Trophoblast cell (in vitro differentiated cells and primary cell): ENCODE measurements around the gene PLB1.

Experiments
- DNase-seq, 2 donors: peaks; one replicate each; pipeline ENCODE4 v3.0.0-alpha.2; 2016
- H2AFZ ChIP-seq: 2 replicates; pipeline ENCODE4 v1.6.1; 2013; ENCODE audit warnings: low read length, moderate library complexity, mild to moderate bottlenecking; ENCODE audit not compliant: insufficient read depth, poor library complexity
- H2AK5ac ChIP-seq: 2 replicates; pipeline ENCODE4 v1.6.1; 2013; ENCODE audit warnings: mild to moderate bottlenecking, low read length
- H2BK120ac ChIP-seq: 2 replicates; pipeline ENCODE4 v1.6.1; 2013; ENCODE audit warnings: low read length, mild to moderate bottlenecking, moderate library complexity; ENCODE audit not compliant: insufficient read depth, poor library complexity
- H2BK12ac ChIP-seq: 2 replicates; pipeline ENCODE4 v1.6.1; 2013; ENCODE audit warnings: mild to moderate bottlenecking, low read length, moderate library complexity
- H2BK5ac ChIP-seq: 2 replicates; pipeline ENCODE4 v1.6.1; 2013; ENCODE audit warnings: low read length, low read depth, moderate library complexity, mild to moderate bottlenecking; ENCODE audit not compliant: poor library complexity
- H3K14ac ChIP-seq: 2 replicates; pipeline ENCODE4 v1.6.1; 2013; ENCODE audit warnings: mild to moderate bottlenecking, low read length
- H3K18ac ChIP-seq: 2 replicates; pipeline ENCODE4 v1.6.1; 2013; ENCODE audit warnings: mild to moderate bottlenecking, low read length
- H3K23ac ChIP-seq: 2 replicates; pipeline ENCODE4 v1.6.1; 2013; ENCODE audit warnings: low read length
- H3K27ac ChIP-seq: 2 replicates; pipeline ENCODE4 v1.5.1; 2013; ENCODE audit warnings: low read depth, mild to moderate bottlenecking, inconsistent platforms, low read length, moderate library complexity
- H3K27me3 ChIP-seq: 2 replicates; pipeline ENCODE4 v1.6.1; 2013; ENCODE audit warnings: inconsistent platforms, mild to moderate bottlenecking, low read length, moderate library complexity; ENCODE audit not compliant: insufficient read depth
- H3K36me3 ChIP-seq, 2 experiments: 1 replicate in 1 of 2; 2 replicates in 1 of 2; pipeline ENCODE4 v1.6.1; 2013; ENCODE audit warnings: low read length in 2 of 2, mild to moderate bottlenecking in 2 of 2, moderate library complexity in 1 of 2; ENCODE audit not compliant: insufficient read depth in 2 of 2, control insufficient read depth in 1 of 2
- H3K4ac ChIP-seq: 2 replicates; pipeline ENCODE4 v1.6.1; 2013; ENCODE audit warnings: low read depth, mild to moderate bottlenecking, low read length, moderate library complexity
- H3K4me1 ChIP-seq, 2 experiments: 1 replicate in 1 of 2; 2 replicates in 1 of 2; pipeline ENCODE4 v1.6.1; 2013; ENCODE audit warnings: low read length in 2 of 2, mild to moderate bottlenecking in 2 of 2, moderate library complexity in 1 of 2; ENCODE audit not compliant: insufficient read depth in 2 of 2, control insufficient read depth in 1 of 2
- H3K4me2 ChIP-seq: 2 replicates; pipeline ENCODE4 v1.6.1; 2013; ENCODE audit warnings: inconsistent platforms, mild to moderate bottlenecking, low read length, moderate library complexity
- H3K4me3 ChIP-seq: 2 replicates; pipeline ENCODE4 v1.5.1; 2013; ENCODE audit warnings: mild to moderate bottlenecking, low read depth, low read length, inconsistent platforms
- H3K79me1 ChIP-seq: one replicate; pipeline ENCODE4 v1.6.1; 2013; ENCODE audit warnings: low read length
- H3K79me2 ChIP-seq: 2 replicates; pipeline ENCODE4 v1.6.1; 2013; ENCODE audit warnings: low read length, mild to moderate bottlenecking; ENCODE audit not compliant: control insufficient read depth, insufficient read depth, poor library complexity
- H3K9ac ChIP-seq: 2 replicates; pipeline ENCODE4 v1.6.1; 2013; ENCODE audit warnings: mild to moderate bottlenecking, low read length
- H3K9me3 ChIP-seq: 2 replicates; pipeline ENCODE4 v1.6.1; 2013; ENCODE audit warnings: low read depth, mild to moderate bottlenecking, control low read depth, inconsistent platforms, low read length; ENCODE audit not compliant: insufficient read depth
- H4K12ac ChIP-seq: 2 replicates; pipeline ENCODE4 v1.6.1; 2013; ENCODE audit warnings: low read depth, mild to moderate bottlenecking, low read length, moderate library complexity
- H4K8ac ChIP-seq: 2 replicates; pipeline ENCODE4 v1.6.1; 2013; ENCODE audit warnings: low read depth, mild to moderate bottlenecking, low read length, moderate library complexity
- H4K91ac ChIP-seq: one replicate; pipeline ENCODE4 v1.6.1; 2013; ENCODE audit warnings: low read depth, mild to moderate bottlenecking, low read length, moderate library complexity
- WGBS: extraction: QIAGEN DNeasy Blood & Tissue Kit; methylation state at CpG from one replicate; pipeline ENCODE4 v1.1.7; 2013; ENCODE audit warnings: missing lambda C conversion rate; ENCODE audit not compliant: insufficient read length, insufficient coverage; ENCODE audit errors: extremely low coverage; 5-methylcytosine and 5-hydroxymethylcytosine counted together

The PLB1 gene

GRCh38 chr2:28488083-28488830, 7.6 kb upstream of the PLB1 start:
- Histone ChIP-seq H2BK120ac (no peak overlapping the region), H3K4me1 (no peaks in the 10 kb centered on the region), H2BK5ac (no peak overlapping the region), H3K27ac (no peak overlapping the region), H3K9ac (no peak overlapping the region), H3K4me3 (no peak overlapping the region), H3K23ac (no peak overlapping the region), H3K18ac (no peak overlapping the region), H3K9me3 (no peaks in the 10 kb centered on the region), H3K79me2 (no peaks in the 10 kb centered on the region), H3K4ac (no peak overlapping the region), H3K36me3 (no peaks in the 10 kb centered on the region), H2AFZ (no peak overlapping the region), H2BK12ac (no peak overlapping the region), H4K91ac (no peak overlapping the region), H3K27me3 (no peaks in the 10 kb centered on the region), H4K12ac (no peak overlapping the region), H3K79me1 (no peaks in the 10 kb centered on the region), H3K14ac (no peak overlapping the region), H4K8ac (no peak overlapping the region), H2AK5ac (no peak overlapping the region), H3K4me2 (no peak overlapping the region)
- no peak for DNase-seq
- WGBS = no CpG with 5 or more reads among the region's 6 CpGs

GRCh38 chr2:28488858-28489575, 6.8 kb upstream of the PLB1 start:
- Histone ChIP-seq H4K8ac (no peak overlapping the region), H3K79me2 (no peaks in the 10 kb centered on the region), H3K36me3 (no peaks in the 10 kb centered on the region), H3K4ac (no peak overlapping the region), H2BK120ac (no peak overlapping the region), H3K27ac (no peak overlapping the region), H3K14ac (no peak overlapping the region), H2AK5ac (no peak overlapping the region), H4K91ac (no peak overlapping the region), H3K9me3 (no peaks in the 10 kb centered on the region), H3K27me3 (no peaks in the 10 kb centered on the region), H3K23ac (no peak overlapping the region), H3K4me1 (no peaks in the 10 kb centered on the region), H3K18ac (no peak overlapping the region), H3K4me2 (no peak overlapping the region), H3K9ac (no peak overlapping the region), H2AFZ (no peak overlapping the region), H2BK12ac (no peak overlapping the region), H4K12ac (no peak overlapping the region), H3K79me1 (no peaks in the 10 kb centered on the region), H3K4me3 (no peak overlapping the region), H2BK5ac (no peak overlapping the region)
- no CpG with 5 or more reads among the region's 4 CpGs for WGBS
- DNase-seq = peak in 1 of 2 donors; percentile 7

- H3K4ac ChIP-seq = no peak overlapping the region
- no peak overlapping the region for H2BK5ac ChIP-seq
- no peak overlapping the region for H3K4me3 ChIP-seq
- H3K23ac ChIP-seq = no peak overlapping the region
- WGBS = no CpG with 5 or more reads among the region's 7 CpGs
- no peak overlapping the region for H2BK120ac ChIP-seq
- H4K12ac ChIP-seq = no peak overlapping the region
- H3K9me3 ChIP-seq = peaks cover 2% of the 10 kb centered on the region
- H3K79me2 ChIP-seq = no peaks in the 10 kb centered on the region
- no peaks in the 10 kb centered on the region for H3K4me1 ChIP-seq
- no peak overlapping the region for H3K27ac ChIP-seq
- no peaks in the 10 kb centered on the region for H3K79me1 ChIP-seq
- H3K18ac ChIP-seq = no peak overlapping the region
- H4K8ac ChIP-seq = no peak overlapping the region
- H3K4me2 ChIP-seq = no peak overlapping the region
- no peak overlapping the region for H3K9ac ChIP-seq
- H3K27me3 ChIP-seq = no peaks in the 10 kb centered on the region
- DNase-seq = no peak
- H2AK5ac ChIP-seq = no peak overlapping the region
- no peak overlapping the region for H2AFZ ChIP-seq
- no peaks in the 10 kb centered on the region for H3K36me3 ChIP-seq
- H3K14ac ChIP-seq = no peak overlapping the region
- no peak overlapping the region for H4K91ac ChIP-seq
- H2BK12ac ChIP-seq = no peak overlapping the region
Observed at GRCh38 chr2:28490558-28490957, 5.3 kb upstream of the PLB1 start.

- H3K18ac ChIP-seq = no peak overlapping the region
- no peak overlapping the region for H4K91ac ChIP-seq
- H4K8ac ChIP-seq = no peak overlapping the region
Observed at GRCh38 chr2:28492282-28492681, 3.6 kb upstream of the PLB1 start.

More at GRCh38 chr2:28492282-28492681, 3.6 kb upstream of the PLB1 start:
- H3K27ac ChIP-seq = no peak overlapping the region
- H3K4me1 ChIP-seq = no peaks in the 10 kb centered on the region
- no peaks in the 10 kb centered on the region for H3K27me3 ChIP-seq
- no CpG with 5 or more reads among the region's 1 CpG for WGBS
- peaks cover 2% of the 10 kb centered on the region for H3K9me3 ChIP-seq
- no peak overlapping the region for H3K4me2 ChIP-seq
- no peak overlapping the region for H2AFZ ChIP-seq
- no peak overlapping the region for H4K12ac ChIP-seq
- H3K79me2 ChIP-seq = no peaks in the 10 kb centered on the region
- H2BK120ac ChIP-seq = no peak overlapping the region
- H3K4me3 ChIP-seq = no peak overlapping the region
- DNase-seq = no peak
- no peak overlapping the region for H3K4ac ChIP-seq
- H3K36me3 ChIP-seq = no peaks in the 10 kb centered on the region
- H3K9ac ChIP-seq = no peak overlapping the region
- H3K79me1 ChIP-seq = no peaks in the 10 kb centered on the region
- no peak overlapping the region for H3K23ac ChIP-seq
- no peak overlapping the region for H2BK12ac ChIP-seq
- H3K14ac ChIP-seq = no peak overlapping the region
- no peak overlapping the region for H2AK5ac ChIP-seq
- H2BK5ac ChIP-seq = no peak overlapping the region
